Uterus (tissue), 4 donors: ENCODE data around the gene SLC38A1. TPM values are rescaled to one million over a fixed set of nuclear protein-coding genes. Genes with fewer than 3 reads are reported as not detected.

Experiments used
- DNase-seq, 2 donors: peaks; one replicate each; pipeline ENCODE4 v3.0.0-alpha.2; 2019 to 2020
- H3K27ac ChIP-seq, 2 donors: fragments of 200-600 bp; sonication (generic); 1 replicate in 1 of 2; 2 replicates in 1 of 2; pipeline ENCODE4 v1.5.1; 2016 to 2018
- H3K27me3 ChIP-seq, 2 donors: fragments of 200-600 bp; sonication (generic); one replicate each; pipeline ENCODE4 v1.5.1; 2018 to 2019; ENCODE audit warnings: control low read depth in 1 of 2
- H3K36me3 ChIP-seq, 2 donors: fragments of 200-600 bp; sonication (generic); one replicate each; pipeline ENCODE4 v1.5.1; 2019; ENCODE audit warnings: control low read depth in 1 of 2
- H3K4me1 ChIP-seq, 2 donors: fragments of 200-600 bp; sonication (generic); one replicate each; pipeline ENCODE4 v1.5.1; 2018 to 2019; ENCODE audit warnings: control low read depth in 1 of 2
- H3K4me3 ChIP-seq, 2 donors: fragments of 200-600 bp; sonication (generic); 1 replicate in 1 of 2; 2 replicates in 1 of 2; pipeline ENCODE4 v1.5.1; 2018 to 2019; ENCODE audit warnings: mild to moderate bottlenecking in 1 of 2
- H3K9me3 ChIP-seq, 2 donors: fragments of 200-600 bp; sonication (generic); one replicate each; pipeline ENCODE4 v1.5.1; 2019; ENCODE audit warnings: control low read depth in 1 of 2
- POLR2A ChIP-seq, 2 donors: fragments of 450-650 bp; IDR thresholded peaks; one replicate each; pipeline ENCODE4 v1.6.1; 2016; ENCODE audit warnings: antibody characterized with exemption in 2 of 2, mild to moderate bottlenecking in 1 of 2, moderate library complexity in 1 of 2
- intact Hi-C: fragments of 100-400 bp; cut with DNase I; formaldehyde crosslinking; loops from one replicate; pipeline ENCODE4 v1.15.1; 2023; ENCODE audit warnings: low total_unique reads
- total RNA-seq, 4 donors: library from RNA; depleted of rRNA in 3 of 4; stranded (reverse); fragments of >200 nt in 3 of 4; gene quantifications; one replicate each; pipeline versions ENCODE4 v1.1.0 to v1.2.4, GENCODE V29; 2014 to 2023
- TF ChIP-seq, protein P1 (sequence below), 4 experiments: fragments of 200-600 bp in 2 of 4; fragments of 450-650 bp in 2 of 4; sonication (generic) in 2 of 4; IDR thresholded peaks; one replicate each; pipeline ENCODE4 v1.5.1; 2016 to 2019; ENCODE audit warnings: antibody characterized with exemption in 4 of 4, mild to moderate bottlenecking in 2 of 4, moderate library complexity in 1 of 4
- donor health status: DM: yes; HTN: yes; CAD: no.

Gene SLC38A1
- total RNA-seq, 4 donors from 2014 or later: 27.1 to 93.6 (median 64.1) TPM

DNA sequence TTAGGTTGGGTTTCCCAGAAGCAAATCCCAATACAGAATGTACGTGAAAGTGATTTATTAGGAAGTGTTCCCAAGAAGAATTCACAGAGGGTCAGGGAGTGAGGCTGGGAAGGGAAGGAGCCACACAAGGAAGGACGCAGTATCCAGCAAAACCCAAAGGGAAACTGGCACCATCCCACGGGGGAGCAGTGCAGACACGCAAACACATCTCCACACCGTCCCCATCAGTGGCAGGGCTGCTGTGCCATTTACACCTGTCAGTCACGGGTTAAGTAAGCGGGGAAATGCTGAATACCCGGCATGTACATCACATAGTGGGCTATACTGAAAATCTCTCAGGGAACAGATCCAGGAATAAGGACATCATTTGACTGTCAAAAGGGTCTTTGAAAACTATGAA, 93.9 kb downstream of the SLC38A1 start:
- no peaks in the 10 kb centered on the region for H3K36me3 ChIP-seq
- no peak overlapping the region for H3K4me3 ChIP-seq
- TF ChIP-seq, protein P1, sequence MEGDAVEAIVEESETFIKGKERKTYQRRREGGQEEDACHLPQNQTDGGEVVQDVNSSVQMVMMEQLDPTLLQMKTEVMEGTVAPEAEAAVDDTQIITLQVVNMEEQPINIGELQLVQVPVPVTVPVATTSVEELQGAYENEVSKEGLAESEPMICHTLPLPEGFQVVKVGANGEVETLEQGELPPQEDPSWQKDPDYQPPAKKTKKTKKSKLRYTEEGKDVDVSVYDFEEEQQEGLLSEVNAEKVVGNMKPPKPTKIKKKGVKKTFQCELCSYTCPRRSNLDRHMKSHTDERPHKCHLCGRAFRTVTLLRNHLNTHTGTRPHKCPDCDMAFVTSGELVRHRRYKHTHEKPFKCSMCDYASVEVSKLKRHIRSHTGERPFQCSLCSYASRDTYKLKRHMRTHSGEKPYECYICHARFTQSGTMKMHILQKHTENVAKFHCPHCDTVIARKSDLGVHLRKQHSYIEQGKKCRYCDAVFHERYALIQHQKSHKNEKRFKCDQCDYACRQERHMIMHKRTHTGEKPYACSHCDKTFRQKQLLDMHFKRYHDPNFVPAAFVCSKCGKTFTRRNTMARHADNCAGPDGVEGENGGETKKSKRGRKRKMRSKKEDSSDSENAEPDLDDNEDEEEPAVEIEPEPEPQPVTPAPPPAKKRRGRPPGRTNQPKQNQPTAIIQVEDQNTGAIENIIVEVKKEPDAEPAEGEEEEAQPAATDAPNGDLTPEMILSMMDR (IDR thresholded peaks at IDR 0.05): no peak
- TF ChIP-seq POLR2A (IDR thresholded peaks at IDR 0.05): no peak
- DNase-seq: no peak
- H3K4me1 ChIP-seq: no peaks in the 10 kb centered on the region
- H3K9me3 ChIP-seq: no peaks in the 10 kb centered on the region
- H3K27me3 ChIP-seq: no peaks in the 10 kb centered on the region
- H3K27ac ChIP-seq: no peak overlapping the region
- intact Hi-C loops: no loop called here

DNA sequence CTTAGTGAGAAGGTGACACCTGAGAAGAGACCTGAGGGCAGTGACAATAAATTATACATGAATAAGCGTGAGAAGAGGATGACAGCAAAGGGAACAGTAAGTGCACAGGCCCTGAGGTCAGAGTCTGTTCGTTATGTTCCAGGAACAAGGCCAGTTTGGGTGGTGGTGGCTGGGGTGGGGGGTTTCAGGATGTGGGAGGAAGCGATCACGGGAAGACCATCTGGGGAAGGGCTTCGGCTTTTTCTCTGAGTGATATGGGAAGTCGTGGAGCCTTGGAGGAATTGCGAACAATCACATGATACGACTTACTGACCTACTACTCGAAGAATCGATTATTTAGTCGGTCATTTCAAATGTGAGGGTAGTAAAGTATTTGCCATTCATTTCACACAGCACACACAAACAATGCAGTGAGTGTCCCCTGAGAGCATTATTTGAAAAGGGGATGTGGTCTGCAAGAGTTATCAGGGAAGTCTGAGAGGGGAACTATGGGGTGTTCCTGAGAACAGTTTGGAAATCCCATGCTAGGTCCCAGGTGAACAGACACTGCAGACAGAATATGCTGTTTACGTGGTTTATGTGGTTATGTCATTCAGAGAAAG, 94.7 kb downstream of the SLC38A1 start:
- intact Hi-C loops: no loop called here
- no peak for DNase-seq
- Histone ChIP-seq H3K4me3 (no peak overlapping the region), H3K27ac (no peak overlapping the region), H3K4me1 (no peaks in the 10 kb centered on the region), H3K36me3 (no peaks in the 10 kb centered on the region), H3K9me3 (no peaks in the 10 kb centered on the region), H3K27me3 (no peaks in the 10 kb centered on the region)
- TF ChIP-seq, protein P1 (IDR thresholded peaks at IDR 0.05): no peak
- no peak for TF ChIP-seq POLR2A (IDR thresholded peaks at IDR 0.05)

DNA sequence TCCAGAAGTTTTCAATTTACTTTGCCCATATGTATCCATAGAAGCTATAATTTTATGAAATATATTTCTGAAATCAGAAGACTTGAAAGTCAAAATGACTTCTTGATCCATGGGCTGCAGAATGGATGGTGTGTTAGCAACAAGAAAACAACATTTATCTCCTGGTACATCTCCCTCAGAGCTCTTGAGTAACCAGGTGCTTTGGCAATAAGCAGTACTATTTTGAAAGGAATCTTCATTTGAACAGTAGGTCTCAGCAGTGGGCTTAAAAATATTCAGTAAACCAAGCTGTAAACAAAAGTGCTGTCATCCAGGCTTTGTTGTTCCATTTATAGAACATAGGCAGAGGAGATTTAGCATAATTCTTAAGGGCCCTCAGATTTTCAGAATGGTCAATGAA, 100.4 kb downstream of the SLC38A1 start:
- H3K27ac ChIP-seq: no peak overlapping the region
- no peaks in the 10 kb centered on the region for H3K36me3 ChIP-seq
- H3K27me3 ChIP-seq: no peaks in the 10 kb centered on the region
- no peak overlapping the region for H3K4me3 ChIP-seq
- H3K9me3 ChIP-seq: no peaks in the 10 kb centered on the region
- no peaks in the 10 kb centered on the region for H3K4me1 ChIP-seq
- TF ChIP-seq POLR2A (IDR thresholded peaks at IDR 0.05): no peak
- TF ChIP-seq, protein P1 (IDR thresholded peaks at IDR 0.05): no peak
- no peak for DNase-seq
- intact Hi-C loops: no loop called here

DNA sequence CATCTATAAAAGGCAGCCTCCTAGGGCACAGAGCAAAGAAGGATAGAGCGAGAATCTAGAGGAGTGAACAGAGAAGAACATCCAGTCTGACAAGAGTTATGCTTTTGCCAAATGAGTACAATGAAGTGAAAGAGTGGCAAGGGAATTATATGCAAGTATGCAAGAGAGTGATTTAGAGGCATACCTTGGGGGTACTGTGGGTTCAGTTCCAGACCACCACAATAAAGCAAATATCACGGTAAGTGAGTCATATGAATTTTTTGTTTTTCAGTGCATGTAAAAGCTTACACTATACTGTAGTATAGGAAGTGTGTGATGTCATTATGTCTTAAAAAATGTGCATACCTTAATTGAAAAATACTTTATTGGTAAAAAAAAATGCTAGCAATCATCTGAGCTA, 101.4 kb downstream of the SLC38A1 start:
- TF ChIP-seq, protein P1 (IDR thresholded peaks at IDR 0.05): no peak
- no peak for TF ChIP-seq POLR2A (IDR thresholded peaks at IDR 0.05)
- Histone ChIP-seq H3K9me3 (no peaks in the 10 kb centered on the region), H3K4me1 (no peaks in the 10 kb centered on the region), H3K4me3 (no peak overlapping the region), H3K36me3 (no peaks in the 10 kb centered on the region), H3K27ac (no peak overlapping the region), H3K27me3 (no peaks in the 10 kb centered on the region)
- DNase-seq: no peak
- intact Hi-C loops: no loop called here

DNA sequence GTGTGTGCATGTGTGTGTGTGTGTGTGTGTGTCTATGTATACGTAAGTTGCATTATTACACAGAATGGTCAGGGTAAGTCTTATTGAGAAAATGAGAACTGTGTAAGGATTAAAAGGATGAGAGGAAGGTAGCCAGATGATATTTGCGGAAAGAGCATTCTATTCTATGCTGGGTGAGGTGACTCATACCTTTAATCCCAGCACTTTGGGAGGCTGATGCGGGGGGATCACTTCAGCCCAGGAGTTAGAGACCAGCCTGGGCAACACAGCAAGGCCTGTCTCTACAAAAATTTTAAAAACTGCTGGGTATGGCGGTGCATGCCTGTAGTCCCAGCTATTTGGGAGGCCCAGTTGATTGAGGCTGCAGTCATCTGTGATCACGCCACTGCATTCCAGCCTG, 103.7 kb downstream of the SLC38A1 start:
- no peaks in the 10 kb centered on the region for H3K27me3 ChIP-seq
- H3K4me3 ChIP-seq: no peak overlapping the region
- no peaks in the 10 kb centered on the region for H3K4me1 ChIP-seq
- DNase-seq: no peak
- H3K27ac ChIP-seq: no peak overlapping the region
- H3K9me3 ChIP-seq: no peaks in the 10 kb centered on the region
- intact Hi-C loops: no loop called here
- H3K36me3 ChIP-seq: no peaks in the 10 kb centered on the region
- TF ChIP-seq, protein P1 (IDR thresholded peaks at IDR 0.05): no peak
- TF ChIP-seq POLR2A (IDR thresholded peaks at IDR 0.05): no peak
